Aorta (tissue), 5 donors: ENCODE results near the gene TAS2R1. TPM values are rescaled to one million over a fixed set of nuclear protein-coding genes. Genes with fewer than 3 reads are reported as not detected.

Source experiments
- ATAC-seq: fragments of 200-7000 bp; cut with Tn5 transposase; one replicate; pipeline ENCODE4 v1.9.1; 2022; ENCODE audit warnings: moderate library complexity; ENCODE audit not compliant: low FRiP score
- DNase-seq, 2 donors: peaks; one replicate each; pipeline ENCODE4 v3.0.0-alpha.2; 2020
- H3K27ac ChIP-seq, 2 donors: one replicate each; pipeline ENCODE4 v1.5.1; 2013; ENCODE audit warnings: low read length in 2 of 2, mild to moderate bottlenecking in 2 of 2, moderate library complexity in 2 of 2, control low read depth in 1 of 2, inconsistent platforms in 1 of 2, low read depth in 1 of 2
- H3K27me3 ChIP-seq, 2 donors: one replicate each; pipeline ENCODE4 v1.6.1; 2013; ENCODE audit warnings: control low read depth in 1 of 2, low read length in 1 of 2, mild to moderate bottlenecking in 1 of 2, moderate library complexity in 1 of 2; ENCODE audit not compliant: insufficient read depth in 2 of 2, control insufficient read depth in 1 of 2
- H3K36me3 ChIP-seq, 2 donors: one replicate each; pipeline ENCODE4 v1.6.1; 2013; ENCODE audit warnings: control low read depth in 1 of 2, low read length in 1 of 2, mild to moderate bottlenecking in 1 of 2; ENCODE audit not compliant: insufficient read depth in 2 of 2, control insufficient read depth in 1 of 2
- H3K4me1 ChIP-seq, 2 donors: one replicate each; pipeline ENCODE4 v1.6.1; 2013; ENCODE audit warnings: low read length in 2 of 2, control low read depth in 1 of 2, mild to moderate bottlenecking in 1 of 2, moderate library complexity in 1 of 2; ENCODE audit not compliant: insufficient read depth in 2 of 2, control insufficient read depth in 1 of 2
- H3K4me3 ChIP-seq, 2 donors: one replicate each; pipeline ENCODE4 v1.5.1; 2013; ENCODE audit warnings: low read length in 2 of 2, control low read depth in 1 of 2, mild to moderate bottlenecking in 1 of 2
- H3K9me3 ChIP-seq: one replicate; pipeline ENCODE4 v1.6.1; 2013; ENCODE audit warnings: mild to moderate bottlenecking, low read length; ENCODE audit not compliant: control insufficient read depth
- WGBS, 2 donors: extraction: QIAGEN DNeasy Blood & Tissue Kit; methylation state at CpG; one replicate each; pipeline ENCODE4 v1.1.7; 2013; 5-methylcytosine and 5-hydroxymethylcytosine counted together
- intact Hi-C, 2 donors: fragments of 100-400 bp; cut with DNase I; formaldehyde crosslinking; loops; one replicate each; pipeline versions ENCODE4 v1.14.2 to v1.15.0; 2022
- polyA plus RNA-seq, 2 donors: library from polyadenylated mRNA; stranded (reverse); fragments of 200-250 nt; gene quantifications; one replicate each; pipeline ENCODE4 v1.2.3, GENCODE V29; 2013
- total RNA-seq, 2 donors: library from RNA; stranded (reverse); fragmentation: NEBNext Ultra II Directional; extraction: Animal tissue kit (Norgen Biotek cat#: 25700); gene quantifications; one replicate each; pipeline ENCODE4 v1.2.1, GENCODE V29; 2021
- donor health status: healthy with polysubstance abuse.
- donor health status: Bipolar disorder and iron deficiency.
- donor health status: DM: no; HTN: no; CAD: no.
- donor health status: DM: no; HTN: no; CAD: no.
- donor health status: DM: yes; HTN: yes; CAD: no.

The TAS2R1 gene
- total and polyA plus RNA-seq, 4 donors = not detected

DNA sequence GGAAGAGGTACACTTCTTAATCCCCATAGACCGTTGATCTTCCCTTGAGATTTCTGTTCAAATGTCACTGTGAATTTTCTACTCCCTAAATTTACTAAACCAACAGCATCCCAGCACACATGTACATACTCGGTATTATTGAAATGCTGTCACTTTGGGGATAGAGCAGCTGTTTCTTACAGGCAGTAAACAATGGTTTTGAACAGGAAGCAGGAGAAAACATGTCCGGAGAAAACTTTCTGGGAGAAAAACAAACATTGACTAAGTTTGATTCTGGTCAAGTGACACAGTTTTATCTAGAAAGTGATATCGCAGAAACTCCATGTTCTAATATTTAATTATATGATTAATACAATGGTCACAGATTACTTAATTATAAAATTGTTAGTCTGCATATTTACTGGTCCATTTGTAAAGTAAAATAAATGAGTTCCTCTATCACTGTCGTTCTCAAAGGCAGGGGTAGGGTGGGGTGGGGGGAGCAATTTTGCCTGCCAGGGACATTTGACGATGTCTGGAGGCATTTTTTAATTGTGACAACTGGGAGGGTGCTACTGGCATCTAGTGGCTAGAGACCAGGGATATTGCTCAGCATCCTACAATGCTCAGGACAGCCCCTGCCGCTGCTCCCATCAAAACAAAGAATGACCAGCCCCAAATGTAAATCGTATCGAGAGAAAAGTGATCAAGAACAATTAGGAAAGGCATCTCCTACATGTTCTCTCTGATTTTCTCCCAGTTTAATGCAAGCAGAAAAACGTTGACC is 12.2 kb downstream of the TAS2R1 start:
- intact Hi-C loops = no loop called here
- no peaks in the 10 kb centered on the region for H3K4me1 ChIP-seq
- H3K9me3 ChIP-seq = peaks cover 3% of the 10 kb centered on the region
- ATAC-seq (no peak), DNase-seq (no peak)
- H3K36me3 ChIP-seq = no peaks in the 10 kb centered on the region
- 55 to 57% methylated on average over 10 of the region's 10 CpGs for WGBS, 2 donors
- no peak overlapping the region for H3K4me3 ChIP-seq
- no peak overlapping the region for H3K27ac ChIP-seq
- H3K27me3 ChIP-seq = no peaks in the 10 kb centered on the region

DNA sequence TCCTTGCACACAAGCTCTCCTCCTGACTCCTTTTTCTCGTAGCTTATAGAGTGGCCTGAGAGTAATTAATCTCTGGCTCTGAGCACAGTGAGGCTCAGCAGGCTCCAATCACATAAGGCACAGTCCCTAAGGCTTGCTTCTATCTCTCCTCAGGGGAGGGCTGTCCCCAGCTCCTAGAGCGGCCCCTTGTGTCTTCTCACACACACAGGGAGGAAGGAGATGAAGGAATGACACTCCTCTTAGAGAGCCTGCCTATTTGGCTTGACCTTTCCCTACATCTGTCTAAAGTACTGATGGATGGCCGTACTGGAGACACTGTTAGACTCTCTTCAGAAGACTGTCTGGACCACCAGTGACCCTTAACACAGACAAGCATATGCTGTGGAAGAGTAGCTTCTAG is 12.9 kb downstream of the TAS2R1 start:
- ATAC-seq = no peak
- Histone ChIP-seq H3K36me3 (no peaks in the 10 kb centered on the region), H3K9me3 (peaks cover 3% of the 10 kb centered on the region), H3K4me1 (no peaks in the 10 kb centered on the region), H3K4me3 (no peak overlapping the region), H3K27me3 (no peaks in the 10 kb centered on the region), H3K27ac (no peak overlapping the region)
- 63 to 72% methylated on average over 3 of the region's 3 CpGs for WGBS, 2 donors
- intact Hi-C loops = no loop called here
- DNase-seq = no peak

DNA sequence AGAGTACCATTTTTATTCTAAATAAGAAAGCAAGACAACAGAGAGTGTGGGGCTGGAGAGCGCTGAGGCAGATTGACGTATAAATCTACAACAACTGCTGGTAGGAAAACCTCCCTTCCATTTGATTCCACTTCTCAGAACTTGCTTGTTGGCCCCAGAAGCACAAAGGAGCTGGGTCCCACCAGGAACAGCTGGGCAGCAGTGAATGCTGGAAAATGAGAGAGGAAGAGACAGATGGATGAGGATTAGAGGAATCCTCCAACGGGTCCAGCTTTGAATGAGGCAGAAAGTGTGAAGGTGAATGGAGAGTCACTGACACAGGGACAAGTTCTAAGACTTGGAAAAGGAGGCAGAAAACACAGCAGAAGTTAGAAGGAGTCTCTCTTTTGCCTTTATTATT is 14.8 kb downstream of the TAS2R1 start:
- intact Hi-C loops = no loop called here
- Histone ChIP-seq H3K36me3 (no peaks in the 10 kb centered on the region), H3K4me3 (no peak overlapping the region), H3K27ac (no peak overlapping the region), H3K27me3 (no peaks in the 10 kb centered on the region), H3K9me3 (peaks cover 6% of the 10 kb centered on the region), H3K4me1 (no peaks in the 10 kb centered on the region)
- 90 to 95% methylated on average over 3 of the region's 3 CpGs for WGBS, 2 donors
- DNase-seq (no peak), ATAC-seq (no peak)

DNA sequence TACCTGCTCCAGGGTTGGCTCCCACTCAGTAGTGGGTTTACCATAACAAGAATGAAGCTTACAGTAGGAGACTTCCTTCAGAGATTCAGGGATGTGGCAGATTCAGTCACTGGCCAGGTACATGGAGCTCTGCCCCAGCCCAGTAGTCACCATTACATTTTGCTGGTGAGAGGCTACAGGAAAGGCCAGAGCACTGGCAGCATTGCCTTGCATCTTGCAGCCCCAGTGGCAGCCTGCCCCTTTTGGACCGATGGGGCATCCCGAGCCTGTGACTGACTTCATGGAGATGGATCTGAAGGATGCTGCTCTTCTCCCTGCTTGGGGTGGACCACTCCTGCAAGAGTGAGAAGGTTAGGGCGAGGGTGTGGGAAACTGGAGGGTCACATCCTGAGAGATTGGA is 16.8 kb downstream of the TAS2R1 start:
- no peak for DNase-seq
- no peaks in the 10 kb centered on the region for H3K36me3 ChIP-seq
- intact Hi-C loops = no loop called here

DNA sequence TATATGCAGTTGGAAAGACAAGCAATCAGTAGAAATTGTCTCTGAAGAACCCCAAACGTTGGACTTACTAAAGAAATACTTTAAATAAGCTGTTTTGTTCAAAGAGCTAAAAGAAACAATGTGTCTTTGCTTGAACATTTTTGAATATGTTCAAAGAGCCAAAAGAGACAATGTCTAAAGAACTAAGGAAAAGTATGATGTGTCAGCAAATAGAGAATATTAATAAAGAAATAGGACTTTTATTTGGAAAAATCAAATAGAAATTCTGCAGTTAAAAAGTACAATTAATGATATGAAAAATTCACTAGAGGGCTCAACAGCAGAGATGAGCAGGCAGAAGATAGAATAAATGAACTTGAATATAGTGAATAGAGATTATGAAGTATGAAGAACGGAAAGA is 19.2 kb downstream of the TAS2R1 start:
- intact Hi-C loops = no loop called here

More for the DNA sequence above, 16.8 kb downstream of the TAS2R1 start:
- Histone ChIP-seq H3K9me3 (peaks cover 7% of the 10 kb centered on the region), H3K4me1 (no peaks in the 10 kb centered on the region), H3K27me3 (no peaks in the 10 kb centered on the region), H3K4me3 (no peak overlapping the region), H3K27ac (no peak overlapping the region)
- no peak for ATAC-seq
- WGBS, 2 donors = 95 to 98% methylated on average over 3 of the region's 3 CpGs

DNA sequence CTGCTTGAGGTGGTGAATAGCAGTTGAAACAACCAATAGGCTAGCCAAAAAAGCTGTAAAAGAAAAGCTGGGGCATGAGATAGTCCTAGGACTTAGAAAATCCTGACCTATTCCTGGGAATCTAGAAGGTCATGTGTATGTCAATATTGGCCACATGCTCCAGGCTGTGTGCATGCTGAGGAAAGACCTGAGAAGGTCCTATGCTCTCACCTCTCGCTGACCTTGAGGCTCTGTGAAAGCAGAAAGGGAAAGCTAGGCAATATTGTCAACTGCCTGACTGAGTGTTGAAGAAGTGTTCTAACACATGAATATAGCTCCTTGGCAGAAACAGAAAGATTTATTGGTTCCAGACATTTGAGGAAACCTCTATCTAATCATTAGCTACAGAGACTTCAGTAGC is 19.8 kb downstream of the TAS2R1 start:
- intact Hi-C loops = no loop called here
- no peak overlapping the region for H3K27ac ChIP-seq
- DNase-seq (no peak), ATAC-seq (no peak)
- H3K36me3 ChIP-seq = no peaks in the 10 kb centered on the region
- WGBS, 2 donors = 86 to 93% methylated on average over 1 of the region's 1 CpG
- H3K4me3 ChIP-seq = no peak overlapping the region
- no peaks in the 10 kb centered on the region for H3K27me3 ChIP-seq
- peaks cover 7% of the 10 kb centered on the region for H3K9me3 ChIP-seq
- H3K4me1 ChIP-seq = no peaks in the 10 kb centered on the region

More for the DNA sequence above, 19.2 kb downstream of the TAS2R1 start:
- DNase-seq (no peak), ATAC-seq (no peak)
- H3K4me1 ChIP-seq = no peaks in the 10 kb centered on the region
- no peaks in the 10 kb centered on the region for H3K27me3 ChIP-seq
- no peak overlapping the region for H3K27ac ChIP-seq
- H3K9me3 ChIP-seq = peaks cover 7% of the 10 kb centered on the region
- 72 to 79% methylated on average over 2 of the region's 2 CpGs for WGBS, 2 donors
- no peaks in the 10 kb centered on the region for H3K36me3 ChIP-seq
- H3K4me3 ChIP-seq = no peak overlapping the region

DNA sequence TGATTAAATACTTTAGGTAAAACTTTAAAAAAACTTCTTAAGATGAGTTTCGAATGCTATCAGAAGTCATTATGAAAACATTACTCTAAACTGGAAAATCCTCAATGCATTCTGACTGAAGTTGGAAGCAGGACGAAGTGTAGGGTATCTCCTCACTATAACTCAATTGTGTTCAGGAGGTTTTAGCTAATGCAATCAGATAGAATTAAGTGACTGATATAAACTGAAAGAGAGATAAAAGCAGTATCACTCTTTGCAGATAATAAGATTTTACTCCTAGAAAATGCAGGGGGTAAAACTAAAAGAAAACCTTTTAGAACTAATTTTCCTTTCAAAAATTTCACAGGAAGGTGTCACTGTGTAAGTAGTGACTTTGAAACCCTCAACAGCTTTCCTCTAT is 22.1 kb downstream of the TAS2R1 start:
- H3K27ac ChIP-seq = no peak overlapping the region
- DNase-seq (no peak), ATAC-seq (no peak)
- H3K4me1 ChIP-seq = no peaks in the 10 kb centered on the region
- intact Hi-C loops = no loop called here
- H3K36me3 ChIP-seq = no peaks in the 10 kb centered on the region
- no peaks in the 10 kb centered on the region for H3K27me3 ChIP-seq
- H3K9me3 ChIP-seq = peaks cover 3% of the 10 kb centered on the region
- H3K4me3 ChIP-seq = no peak overlapping the region
- 93 to 95% methylated on average over 2 of the region's 2 CpGs for WGBS, 2 donors

DNA sequence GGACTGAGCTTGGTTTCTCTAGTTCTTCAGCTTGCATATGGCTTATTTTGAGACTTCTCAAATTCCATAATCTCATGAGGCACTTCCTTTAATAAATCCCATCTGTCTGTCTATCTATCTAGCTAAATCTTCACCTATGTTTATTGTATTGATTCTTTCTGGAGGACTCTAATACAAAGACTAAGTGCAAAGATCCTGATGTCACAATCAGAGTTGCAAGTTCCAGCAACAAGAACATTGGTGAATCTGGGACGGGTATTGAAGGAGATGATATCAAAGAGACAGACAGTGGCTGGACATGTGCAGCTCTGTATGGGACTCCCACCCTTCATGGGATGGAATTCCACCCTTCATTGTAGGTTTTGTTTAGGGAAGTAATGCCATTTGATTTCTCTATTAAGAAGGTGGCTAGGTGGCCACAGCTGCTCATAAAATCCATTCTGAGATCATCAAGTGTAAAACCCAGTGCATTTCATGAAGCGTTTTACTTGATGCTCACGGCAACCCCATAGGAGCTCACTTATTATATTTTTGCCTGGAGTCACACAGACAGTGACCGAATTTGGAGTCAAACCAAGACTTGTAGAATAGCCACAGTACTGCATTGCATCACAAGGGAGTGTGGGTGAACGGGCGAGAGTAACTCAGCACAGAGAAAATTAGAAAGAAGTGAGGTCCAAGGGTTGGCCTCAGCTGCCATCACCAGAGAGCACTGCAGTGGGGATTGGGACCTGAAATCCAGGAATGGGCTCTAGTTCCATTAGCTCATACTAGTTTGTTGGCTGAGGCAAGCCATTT is 24.9 kb downstream of the TAS2R1 start:
- no peaks in the 10 kb centered on the region for H3K27me3 ChIP-seq
- no peaks in the 10 kb centered on the region for H3K36me3 ChIP-seq
- no peak overlapping the region for H3K4me3 ChIP-seq
- no peaks in the 10 kb centered on the region for H3K9me3 ChIP-seq
- ATAC-seq (no peak), DNase-seq (no peak)
- WGBS, 2 donors = 95 to 97% methylated on average over 6 of the region's 6 CpGs
- no peak overlapping the region for H3K27ac ChIP-seq
- no peaks in the 10 kb centered on the region for H3K4me1 ChIP-seq
- intact Hi-C loops = no loop called here

DNA sequence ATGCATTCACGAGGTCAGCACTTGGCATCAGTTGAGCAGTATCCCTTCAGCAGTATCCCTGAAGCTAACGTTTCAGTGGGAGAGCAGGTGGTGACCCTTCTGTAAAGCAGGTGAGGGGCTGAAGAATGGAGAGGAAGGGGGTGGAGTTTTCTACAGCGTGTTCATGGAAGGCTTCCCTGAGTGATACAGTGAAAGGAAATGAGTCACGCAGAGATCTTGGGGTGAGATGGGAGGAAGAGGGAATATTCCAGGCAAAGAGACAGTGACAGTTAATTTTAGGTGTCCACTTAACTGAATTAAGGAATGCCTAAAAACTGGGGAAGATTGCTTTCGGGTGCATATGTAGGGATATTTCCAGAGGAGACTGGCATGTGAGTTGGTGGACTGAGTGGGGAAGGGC is 25.7 kb downstream of the TAS2R1 start:
- Histone ChIP-seq H3K4me1 (no peaks in the 10 kb centered on the region), H3K27ac (no peak overlapping the region), H3K4me3 (no peak overlapping the region), H3K9me3 (no peaks in the 10 kb centered on the region), H3K36me3 (no peaks in the 10 kb centered on the region), H3K27me3 (no peaks in the 10 kb centered on the region)
- no peak for DNase-seq
- intact Hi-C loops = no loop called here
- WGBS, 2 donors = 87 to 90% methylated on average over 5 of the region's 5 CpGs
- ATAC-seq = no peak
